Tibial nerve (tissue), 4 donors: ENCODE results near the gene NINJ1.

Source experiments
- EP300 ChIP-seq, 2 donors: sonication (generic); formaldehyde crosslinking; IDR thresholded peaks; one replicate each; pipeline ENCODE4 v1.6.1; 2017; ENCODE audit warnings: antibody characterized with exemption in 2 of 2, mild to moderate bottlenecking in 1 of 2
- POLR2A ChIP-seq, 2 donors: fragments of 450-650 bp; IDR thresholded peaks; one replicate each; pipeline ENCODE4 v1.6.1; 2017; ENCODE audit warnings: antibody characterized with exemption in 2 of 2, mild to moderate bottlenecking in 2 of 2, moderate library complexity in 2 of 2
- TF ChIP-seq, protein P1 (sequence below), 5 experiments: fragments of 200-600 bp in 3 of 5; fragments of 450-650 bp in 2 of 5; sonication (generic) in 3 of 5; IDR thresholded peaks; one replicate each; pipeline ENCODE4 v1.5.1; 2016 to 2019; ENCODE audit warnings: antibody characterized with exemption in 5 of 5, mild to moderate bottlenecking in 3 of 5, moderate library complexity in 2 of 5

GRCh38 chr9:93089481-93089991 is 44.5 kb downstream of the NINJ1 start:
- TF ChIP-seq POLR2A (IDR thresholded peaks at IDR 0.05) (no peak), EP300 (IDR thresholded peaks at IDR 0.05) (no peak)
- TF ChIP-seq, protein P1, sequence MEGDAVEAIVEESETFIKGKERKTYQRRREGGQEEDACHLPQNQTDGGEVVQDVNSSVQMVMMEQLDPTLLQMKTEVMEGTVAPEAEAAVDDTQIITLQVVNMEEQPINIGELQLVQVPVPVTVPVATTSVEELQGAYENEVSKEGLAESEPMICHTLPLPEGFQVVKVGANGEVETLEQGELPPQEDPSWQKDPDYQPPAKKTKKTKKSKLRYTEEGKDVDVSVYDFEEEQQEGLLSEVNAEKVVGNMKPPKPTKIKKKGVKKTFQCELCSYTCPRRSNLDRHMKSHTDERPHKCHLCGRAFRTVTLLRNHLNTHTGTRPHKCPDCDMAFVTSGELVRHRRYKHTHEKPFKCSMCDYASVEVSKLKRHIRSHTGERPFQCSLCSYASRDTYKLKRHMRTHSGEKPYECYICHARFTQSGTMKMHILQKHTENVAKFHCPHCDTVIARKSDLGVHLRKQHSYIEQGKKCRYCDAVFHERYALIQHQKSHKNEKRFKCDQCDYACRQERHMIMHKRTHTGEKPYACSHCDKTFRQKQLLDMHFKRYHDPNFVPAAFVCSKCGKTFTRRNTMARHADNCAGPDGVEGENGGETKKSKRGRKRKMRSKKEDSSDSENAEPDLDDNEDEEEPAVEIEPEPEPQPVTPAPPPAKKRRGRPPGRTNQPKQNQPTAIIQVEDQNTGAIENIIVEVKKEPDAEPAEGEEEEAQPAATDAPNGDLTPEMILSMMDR (IDR thresholded peaks at IDR 0.05) = no peak
